ENCODE data around the gene PDHX.
"Not testable (repeated sequence)": the region's sequence is repeated elsewhere in the genome, so short reads cannot be mapped to it uniquely, and the experiment has no call there.

Gene PDHX

GRCh38 chr11:34916015-34916842 lies at the start of gene PDHX, which contains the start of gene APIP:
Gene PDHX, plus strand, starts transcription at chr11:34916618. Its CDS starts 38 bp downstream, at chr11:34916656.
Gene APIP, minus strand, starts transcription at chr11:34916379. Its CDS starts 95 bp downstream, at chr11:34916284.
- DNase-seq: peak; percentile 99

- DNase-seq: no peak
Measured at GRCh38 chr11:34869425-34869824, 47.0 kb upstream of the PDHX start.

DNA sequence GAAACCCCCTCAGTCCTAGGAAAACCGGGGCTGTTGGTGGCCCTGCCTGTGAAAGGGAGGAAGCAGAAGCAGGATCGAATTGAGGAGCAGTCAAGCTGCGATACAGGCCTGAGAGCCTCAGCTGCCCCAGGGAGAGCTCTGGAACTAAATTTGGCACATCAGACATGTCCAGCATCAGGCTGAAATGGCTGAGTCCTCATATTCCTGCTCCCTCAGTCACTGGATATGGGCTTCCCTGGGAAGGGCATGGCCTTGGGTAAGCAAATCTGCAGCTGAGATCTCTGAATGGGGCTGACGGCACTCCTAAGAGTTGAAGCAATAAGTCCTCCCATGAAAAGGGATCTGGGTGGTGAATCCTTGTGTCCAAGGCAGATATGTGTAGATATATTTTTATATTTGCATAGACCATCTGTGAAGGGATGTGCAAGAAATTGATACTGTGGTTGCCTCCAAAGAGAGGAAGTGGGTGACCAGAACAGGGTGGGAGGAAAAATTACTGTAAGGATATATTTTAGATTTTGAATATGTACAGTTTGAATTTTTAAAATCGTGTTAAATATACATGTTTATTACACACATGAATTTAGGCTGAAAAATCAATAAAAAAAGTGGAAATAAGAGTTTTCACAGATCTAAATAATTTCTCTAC lies 45.7 kb upstream of the PDHX start:
- DNase-seq: no peak

DNA sequence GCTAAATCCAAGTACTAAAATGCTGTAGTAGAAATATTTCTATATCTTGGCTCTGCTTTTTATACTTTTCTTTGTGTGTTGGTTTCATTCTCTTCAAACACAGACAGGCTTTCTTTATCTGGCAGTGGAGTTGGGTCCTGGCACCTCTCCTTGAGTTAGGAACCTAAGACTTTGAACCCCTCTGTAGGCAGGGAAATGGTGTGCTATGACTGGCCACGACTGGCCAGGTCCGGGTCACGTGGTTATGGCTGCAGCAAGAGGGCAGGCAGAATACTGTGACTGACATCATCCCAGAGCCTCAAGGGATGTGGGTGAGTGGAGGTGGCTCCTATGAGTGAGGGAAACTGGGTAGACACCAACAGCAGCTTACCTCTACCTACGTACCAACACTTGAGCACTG lies 42.2 kb upstream of the PDHX start:
- DNase-seq: no peak

GRCh38 chr11:34877375-34877975 lies 38.9 kb upstream of the PDHX start:
- DNase-seq: no peak

GRCh38 chr11:34881900-34882299 lies 34.5 kb upstream of the PDHX start:
- no peak for DNase-seq

GRCh38 chr11:34886609-34887008 lies 29.8 kb upstream of the PDHX start:
- no peak for DNase-seq

GRCh38 chr11:34887260-34887659 lies 29.2 kb upstream of the PDHX start:
- DNase-seq: no peak

DNA sequence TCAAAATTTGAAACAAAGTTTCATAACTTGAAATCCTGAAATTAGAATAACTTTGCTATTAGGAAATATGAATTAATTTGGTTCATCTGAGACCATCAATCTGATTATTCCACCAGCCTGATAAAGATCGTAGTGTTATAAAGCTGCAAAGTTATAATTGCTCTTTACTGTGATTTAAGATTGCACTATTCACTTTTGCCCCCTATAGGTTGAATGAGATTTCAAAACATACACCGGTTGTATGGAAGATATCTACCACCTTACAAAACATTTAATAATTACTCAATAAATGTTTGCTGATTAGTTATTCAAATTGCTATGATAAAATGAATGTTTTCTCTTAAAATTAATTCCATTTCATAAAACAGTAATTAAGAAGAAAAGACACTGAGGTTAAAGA lies 26.3 kb upstream of the PDHX start:
- DNase-seq: no peak

DNA sequence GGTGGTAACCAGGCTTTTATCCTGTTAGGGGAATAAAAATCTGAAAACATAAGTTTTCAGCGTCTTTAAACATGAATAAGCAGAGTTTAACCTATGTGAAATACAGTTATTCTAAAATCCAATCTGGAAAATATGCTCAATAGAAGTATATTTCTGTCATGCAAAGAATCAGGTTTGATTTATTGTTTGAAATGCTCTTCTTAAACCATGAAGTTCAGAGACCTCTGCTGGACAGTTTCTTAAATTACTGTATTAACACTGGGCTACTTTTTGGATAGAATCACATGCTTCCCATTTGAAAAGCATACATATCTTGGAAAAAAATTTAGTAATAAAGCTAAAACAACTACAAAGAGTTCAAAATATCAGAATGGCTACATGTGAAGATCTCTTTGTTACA lies 25.6 kb upstream of the PDHX start:
- DNase-seq: no peak

- no peak for DNase-seq
Measured at GRCh38 chr11:34891611-34892010, 24.8 kb upstream of the PDHX start.

- no peak for DNase-seq
Measured at GRCh38 chr11:34893416-34893815, 23.0 kb upstream of the PDHX start.

DNA sequence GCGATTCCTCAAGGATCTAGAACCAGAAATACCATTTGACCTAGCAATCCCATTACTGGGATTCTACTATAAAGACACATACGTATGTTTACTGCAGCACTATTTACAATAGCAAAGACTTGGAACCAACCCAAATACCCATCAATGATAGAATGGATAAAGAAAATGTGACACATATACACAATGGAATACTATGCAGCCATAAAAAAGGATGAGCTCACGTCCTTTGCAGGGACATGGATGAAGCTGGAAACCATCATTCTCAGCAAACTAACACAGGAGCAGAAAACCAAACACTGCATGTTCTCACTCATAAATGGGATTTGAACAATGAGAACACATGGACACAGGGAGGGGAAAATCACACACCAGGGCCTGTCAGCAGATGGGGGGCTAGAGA lies 20.2 kb upstream of the PDHX start:
- not testable (repeated sequence) for DNase-seq

DNA sequence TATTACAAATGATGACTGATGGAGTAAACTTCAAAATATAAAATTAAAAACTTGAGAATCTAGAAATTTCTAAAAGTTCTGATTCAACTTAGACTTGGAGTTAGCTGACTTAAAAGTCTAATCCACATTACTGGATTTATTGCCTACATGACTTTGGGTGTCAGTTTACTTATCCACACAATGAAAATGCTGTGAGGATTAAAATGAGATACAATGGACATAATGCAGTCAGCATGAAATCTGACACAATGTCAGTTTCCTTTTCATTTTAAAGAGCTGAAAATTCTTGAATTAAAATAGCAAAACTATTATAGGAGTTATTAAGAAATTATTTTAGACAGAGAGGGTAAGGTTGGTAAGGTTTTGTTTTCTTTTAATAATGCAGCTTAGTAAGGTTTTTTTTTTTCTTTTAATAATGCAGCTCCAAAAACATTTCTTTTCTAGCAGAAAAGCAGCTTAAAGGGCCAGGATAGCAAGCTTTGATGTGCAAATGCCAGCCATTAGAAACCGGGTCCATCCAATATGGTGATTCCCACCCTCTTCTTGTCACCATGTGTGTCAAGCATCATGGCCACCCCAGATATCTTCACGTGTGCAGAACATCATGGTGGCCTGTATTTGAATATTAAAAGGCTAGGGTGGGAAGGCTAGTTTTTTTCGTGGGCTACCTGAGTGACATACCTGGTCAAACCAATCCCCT lies 19.1 kb upstream of the PDHX start:
- no peak for DNase-seq

DNA sequence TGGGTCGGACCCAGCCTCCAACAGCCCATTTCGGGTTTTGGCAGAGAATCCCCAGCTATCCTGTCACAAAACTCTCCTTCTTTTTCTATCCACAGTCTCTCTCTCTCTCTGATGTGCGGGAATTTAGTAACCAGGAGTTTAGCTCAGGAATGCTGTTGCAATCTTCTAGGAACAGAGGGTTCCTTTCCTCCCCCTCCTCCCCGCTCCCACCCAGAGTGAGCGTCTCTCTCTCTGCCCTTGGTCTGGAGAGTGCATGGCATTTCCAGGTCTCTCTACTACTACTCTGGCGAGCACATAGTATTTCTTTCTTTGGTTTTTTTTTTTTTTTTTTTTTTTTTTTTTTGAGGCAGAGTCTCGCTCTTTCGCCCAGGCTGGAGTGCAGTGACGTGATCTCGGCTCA lies 17.9 kb upstream of the PDHX start:
- DNase-seq: no peak

DNA sequence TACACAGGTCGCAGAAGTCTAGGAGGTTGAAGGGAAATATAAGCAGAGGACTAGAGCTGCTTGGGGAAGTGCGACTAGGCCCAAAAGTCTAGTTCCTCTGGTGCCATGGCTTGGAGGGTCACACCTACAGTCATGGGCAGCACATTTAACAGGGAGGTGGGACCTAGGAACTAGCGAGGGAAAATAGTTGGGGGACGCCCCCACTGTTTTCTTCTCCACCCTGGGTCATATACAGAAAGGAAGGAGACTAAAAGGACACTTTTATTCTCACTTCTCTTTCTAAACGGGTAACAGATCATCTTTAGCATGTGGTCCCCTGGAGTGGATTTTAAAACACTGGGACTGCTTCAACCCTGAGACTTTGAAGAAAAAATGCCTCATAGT lies 16.8 kb upstream of the PDHX start:
- no peak for DNase-seq

DNA sequence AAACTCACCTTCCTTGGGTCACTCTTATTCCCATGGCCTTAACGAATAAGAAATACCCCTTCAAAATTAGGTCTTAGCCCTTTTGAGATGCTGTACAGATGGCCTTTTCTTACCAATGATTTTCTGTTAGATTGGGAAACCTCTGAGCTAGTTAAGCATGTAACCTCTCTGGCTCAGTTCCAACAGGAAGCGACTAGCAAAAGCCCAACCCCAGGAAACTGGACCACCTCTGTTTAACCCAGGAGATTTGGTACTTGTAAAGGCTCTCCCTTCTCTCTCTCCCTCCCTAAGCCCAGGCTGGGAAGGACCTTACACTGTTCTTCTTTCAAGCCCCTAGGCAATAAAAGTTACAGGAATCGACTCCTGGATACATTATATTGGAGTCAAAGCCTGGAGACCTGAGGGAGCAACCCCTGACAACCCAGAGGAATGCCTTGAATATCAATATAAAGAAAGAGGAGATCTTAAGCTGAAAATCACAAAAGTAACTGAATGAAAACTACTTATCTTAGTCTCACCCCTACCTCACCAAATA lies 11.9 kb upstream of the PDHX start:
- no peak for DNase-seq

DNA sequence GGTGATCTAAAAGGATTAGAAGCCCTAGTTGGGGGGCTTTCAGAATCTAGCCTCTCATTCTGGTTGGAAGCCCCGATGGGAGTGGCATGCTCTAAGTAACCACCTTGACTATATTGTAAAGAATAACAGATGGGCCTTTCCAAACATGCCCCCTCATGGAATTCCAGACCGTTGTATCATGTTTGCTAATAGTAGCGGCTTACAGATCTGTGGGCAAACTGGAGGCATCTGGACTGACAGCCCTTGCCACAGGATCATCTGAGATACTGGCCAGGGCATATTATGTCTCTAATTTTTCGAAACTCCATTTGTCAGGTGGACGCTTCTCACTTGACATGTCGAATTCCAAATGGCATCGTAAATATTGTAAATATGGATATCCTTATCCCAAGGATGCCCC lies 10.8 kb upstream of the PDHX start:
- no peak for DNase-seq

- DNase-seq: no peak
Measured at GRCh38 chr11:34907934-34908593, 8.4 kb upstream of the PDHX start.

GRCh38 chr11:34909415-34909814 lies 7.0 kb upstream of the PDHX start:
- DNase-seq: no peak

DNA sequence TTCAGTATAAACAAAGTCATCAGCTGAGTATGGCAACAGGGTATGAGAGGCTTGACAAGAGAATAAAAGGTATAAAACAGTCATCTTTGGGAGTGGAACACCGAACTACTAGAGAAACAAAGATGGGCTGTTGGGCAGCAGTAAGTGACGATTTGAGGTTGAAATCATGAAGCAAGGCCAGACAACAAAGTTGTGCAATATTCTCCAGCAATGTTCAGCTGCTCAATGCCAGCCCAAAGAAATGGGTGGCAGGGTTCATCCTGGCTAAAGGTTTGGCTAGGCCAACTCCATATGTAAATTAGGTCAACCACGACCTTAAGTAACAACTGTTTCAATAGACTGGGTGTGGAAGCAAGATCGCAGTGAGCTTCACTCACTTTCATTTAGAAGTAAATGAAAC lies 6.5 kb upstream of the PDHX start:
- DNase-seq: no peak

- DNase-seq: no peak
Measured at GRCh38 chr11:34910817-34911216, 5.6 kb upstream of the PDHX start.

DNA sequence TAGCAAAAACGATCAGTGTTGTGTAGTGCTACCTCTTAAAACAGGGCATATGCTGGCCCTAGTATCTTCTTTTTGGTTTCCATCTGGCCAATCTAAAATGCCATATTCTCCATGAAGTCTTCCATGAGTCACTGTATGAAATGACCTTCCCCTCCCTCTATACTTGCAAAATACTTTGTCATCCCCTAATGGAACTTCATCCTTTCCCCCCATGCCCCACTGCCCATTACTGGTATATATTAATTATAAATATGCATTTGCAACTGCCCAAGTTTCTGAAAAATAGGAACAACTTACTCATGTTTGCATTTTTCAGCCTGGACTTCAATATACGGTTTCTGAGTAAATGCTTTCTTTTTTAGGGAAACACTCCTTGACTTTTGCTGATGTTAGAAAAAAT lies 4.7 kb upstream of the PDHX start:
- DNase-seq: no peak

Data from activated CD8-positive, alpha-beta memory T cell treated with anti-CD3 and anti-CD28 coated beads, Interleukin-2, amount 50 U/mL, for 48 hours (primary cell).